Muscle of leg (tissue), 16 donors: Measurements from ENCODE around the gene KIAA0232. TPM values are rescaled to one million over a fixed set of nuclear protein-coding genes. Genes with fewer than 3 reads are reported as not detected.

Experiments
- DNase-seq: peaks from one replicate; pipeline ENCODE4 v3.0.0; 2013
- H3K27ac ChIP-seq: one replicate; pipeline ENCODE4 v1.5.1; 2013; ENCODE audit warnings: mild to moderate bottlenecking, low read length, control low read depth
- H3K27me3 ChIP-seq: one replicate; pipeline ENCODE4 v1.6.1; 2013; ENCODE audit warnings: low read length; ENCODE audit not compliant: control insufficient read depth, insufficient read depth
- H3K36me3 ChIP-seq: one replicate; pipeline ENCODE4 v1.6.1; 2013; ENCODE audit warnings: low read length; ENCODE audit not compliant: control insufficient read depth, insufficient read depth
- H3K4me1 ChIP-seq: one replicate; pipeline ENCODE4 v1.6.1; 2013; ENCODE audit warnings: low read length; ENCODE audit not compliant: control insufficient read depth, insufficient read depth
- H3K4me3 ChIP-seq: one replicate; pipeline ENCODE4 v1.5.1; 2013; ENCODE audit warnings: low read length, control low read depth
- H3K9me3 ChIP-seq: replicated peaks from 2 replicates; pipeline ENCODE4 v1.6.1; 2013; ENCODE audit warnings: low read depth, low read length; ENCODE audit not compliant: control insufficient read depth
- WGBS: methylation state at CpG from one replicate; pipeline ENCODE4 v1.1.5; 2013; ENCODE audit warnings: missing lambda C conversion rate; ENCODE audit not compliant: insufficient coverage; 5-methylcytosine and 5-hydroxymethylcytosine counted together
- long read RNA-seq, 11 donors: transcript quantifications; one replicate each; lab custom pipeline, GENCODE V29; 2026
- polyA plus RNA-seq, 8 donors: library from polyadenylated mRNA; unstranded; fragments of 120-200 nt; gene quantifications; one replicate each; pipeline versions ENCODE4 v1.2.1 to v1.2.3, GENCODE V29; 2013; ENCODE audit warnings: inconsistent platforms in 1 of 8, low replicate concordance in 1 of 8; ENCODE audit not compliant: insufficient read length in 8 of 8, insufficient read depth in 1 of 8
- total RNA-seq: library from RNA; stranded (reverse); fragments of 120-200 nt; gene quantifications from one replicate; pipeline ENCODE4 v1.2.4, GENCODE V29; 2013

KIAA0232 gene, protein sequence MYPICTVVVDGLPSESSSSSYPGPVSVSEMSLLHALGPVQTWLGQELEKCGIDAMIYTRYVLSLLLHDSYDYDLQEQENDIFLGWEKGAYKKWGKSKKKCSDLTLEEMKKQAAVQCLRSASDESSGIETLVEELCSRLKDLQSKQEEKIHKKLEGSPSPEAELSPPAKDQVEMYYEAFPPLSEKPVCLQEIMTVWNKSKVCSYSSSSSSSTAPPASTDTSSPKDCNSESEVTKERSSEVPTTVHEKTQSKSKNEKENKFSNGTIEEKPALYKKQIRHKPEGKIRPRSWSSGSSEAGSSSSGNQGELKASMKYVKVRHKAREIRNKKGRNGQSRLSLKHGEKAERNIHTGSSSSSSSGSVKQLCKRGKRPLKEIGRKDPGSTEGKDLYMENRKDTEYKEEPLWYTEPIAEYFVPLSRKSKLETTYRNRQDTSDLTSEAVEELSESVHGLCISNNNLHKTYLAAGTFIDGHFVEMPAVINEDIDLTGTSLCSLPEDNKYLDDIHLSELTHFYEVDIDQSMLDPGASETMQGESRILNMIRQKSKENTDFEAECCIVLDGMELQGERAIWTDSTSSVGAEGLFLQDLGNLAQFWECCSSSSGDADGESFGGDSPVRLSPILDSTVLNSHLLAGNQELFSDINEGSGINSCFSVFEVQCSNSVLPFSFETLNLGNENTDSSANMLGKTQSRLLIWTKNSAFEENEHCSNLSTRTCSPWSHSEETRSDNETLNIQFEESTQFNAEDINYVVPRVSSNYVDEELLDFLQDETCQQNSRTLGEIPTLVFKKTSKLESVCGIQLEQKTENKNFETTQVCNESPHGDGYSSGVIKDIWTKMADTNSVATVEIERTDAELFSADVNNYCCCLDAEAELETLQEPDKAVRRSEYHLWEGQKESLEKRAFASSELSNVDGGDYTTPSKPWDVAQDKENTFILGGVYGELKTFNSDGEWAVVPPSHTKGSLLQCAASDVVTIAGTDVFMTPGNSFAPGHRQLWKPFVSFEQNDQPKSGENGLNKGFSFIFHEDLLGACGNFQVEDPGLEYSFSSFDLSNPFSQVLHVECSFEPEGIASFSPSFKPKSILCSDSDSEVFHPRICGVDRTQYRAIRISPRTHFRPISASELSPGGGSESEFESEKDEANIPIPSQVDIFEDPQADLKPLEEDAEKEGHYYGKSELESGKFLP (N-terminal part only)
- total RNA-seq (16.9 TPM), polyA plus RNA-seq (10 to 100 TPM; 12.3 to 23.3 (median 20.6) TPM)
- long read RNA-seq, donor 1, result 0 reads
- long read RNA-seq, donor 2, result 0 reads
- long read RNA-seq, donor 3, partial matches to known transcripts, result 7 of 8 reads
- long read RNA-seq, donor 3, other reads (novel, unspliced or antisense), result 0 of 8 reads
- long read RNA-seq, donor 4, partial matches to known transcripts, result 0 of 1 reads
- long read RNA-seq, donor 4, other reads (novel, unspliced or antisense), result 0 of 1 reads
- long read RNA-seq, donor 5, partial matches to known transcripts, result 25 of 28 reads
- long read RNA-seq, donor 5, other reads (novel, unspliced or antisense), result 0 of 28 reads
- long read RNA-seq, donor 6, full-length matches to known transcripts, result 2 of 2 reads
- long read RNA-seq, donor 6, partial matches to known transcripts, result 0 of 2 reads
- long read RNA-seq, donor 6, other reads (novel, unspliced or antisense), result 0 of 2 reads
- long read RNA-seq, donor 7, partial matches to known transcripts, result 0 of 2 reads
- long read RNA-seq, donor 7, other reads (novel, unspliced or antisense), result 0 of 2 reads
- long read RNA-seq, donor 8, partial matches to known transcripts, result 12 of 12 reads
- long read RNA-seq, donor 8, other reads (novel, unspliced or antisense), result 0 of 12 reads
- long read RNA-seq, donor 9, result 0 reads
- long read RNA-seq, donor 10, result 0 reads
- long read RNA-seq, donor 11, result 0 reads

DNA sequence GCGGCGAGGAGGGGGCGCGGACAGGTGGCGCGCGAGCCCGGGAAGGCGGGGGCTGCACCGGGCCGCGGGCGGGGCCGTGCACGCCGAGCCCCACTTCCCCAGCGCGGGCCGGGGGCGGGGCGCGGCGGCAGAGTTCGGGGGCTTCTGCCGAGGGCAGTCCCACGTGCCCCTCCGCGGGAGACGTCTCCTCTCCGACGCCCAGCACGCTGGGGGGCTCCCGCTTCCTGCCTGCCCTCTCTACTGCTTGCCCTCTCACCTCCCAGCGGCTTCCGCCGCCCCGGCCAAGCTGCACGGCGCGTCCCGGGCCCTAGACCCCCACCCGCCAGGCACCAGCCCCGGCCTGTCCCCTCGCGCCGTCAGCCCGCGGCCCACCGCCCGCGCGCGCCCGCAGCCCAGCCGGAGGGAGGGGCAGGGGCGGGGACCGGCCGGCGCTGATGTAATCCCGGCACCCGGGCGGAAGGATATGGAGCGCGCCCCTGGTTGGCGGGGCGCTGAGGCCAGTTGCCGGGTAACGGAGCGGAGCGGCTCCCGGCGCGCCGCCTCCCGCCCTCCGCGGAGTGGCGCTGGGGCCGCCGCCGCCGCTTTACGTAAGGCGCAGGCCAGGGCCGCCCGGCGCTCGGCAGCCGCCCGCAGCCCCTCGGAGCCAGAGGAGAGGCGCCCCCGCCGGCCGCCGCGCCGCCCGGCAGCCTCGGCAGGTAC lies at the start of gene KIAA0232:
KIAA0232 (plus strand) TSS at position 581 of the 699 bp plus-strand sequence. CDS start 41,727 bp downstream, outside the sequence.
- H3K27me3 ChIP-seq, result no peaks in the 10 kb centered on the region
- peaks cover 10% of the 10 kb centered on the region for H3K4me1 ChIP-seq
- no peaks in the 10 kb centered on the region for H3K36me3 ChIP-seq
- peak within 1 kb of the TSS; percentile 95 for H3K4me3 ChIP-seq
- peak within 1 kb of the TSS; percentile 98 for H3K27ac ChIP-seq
- WGBS, result under 1% methylated on average over 97 of the region's 100 CpGs
- H3K9me3 ChIP-seq, result no peaks in the 10 kb centered on the region
- peak; percentile 98 for DNase-seq

DNA sequence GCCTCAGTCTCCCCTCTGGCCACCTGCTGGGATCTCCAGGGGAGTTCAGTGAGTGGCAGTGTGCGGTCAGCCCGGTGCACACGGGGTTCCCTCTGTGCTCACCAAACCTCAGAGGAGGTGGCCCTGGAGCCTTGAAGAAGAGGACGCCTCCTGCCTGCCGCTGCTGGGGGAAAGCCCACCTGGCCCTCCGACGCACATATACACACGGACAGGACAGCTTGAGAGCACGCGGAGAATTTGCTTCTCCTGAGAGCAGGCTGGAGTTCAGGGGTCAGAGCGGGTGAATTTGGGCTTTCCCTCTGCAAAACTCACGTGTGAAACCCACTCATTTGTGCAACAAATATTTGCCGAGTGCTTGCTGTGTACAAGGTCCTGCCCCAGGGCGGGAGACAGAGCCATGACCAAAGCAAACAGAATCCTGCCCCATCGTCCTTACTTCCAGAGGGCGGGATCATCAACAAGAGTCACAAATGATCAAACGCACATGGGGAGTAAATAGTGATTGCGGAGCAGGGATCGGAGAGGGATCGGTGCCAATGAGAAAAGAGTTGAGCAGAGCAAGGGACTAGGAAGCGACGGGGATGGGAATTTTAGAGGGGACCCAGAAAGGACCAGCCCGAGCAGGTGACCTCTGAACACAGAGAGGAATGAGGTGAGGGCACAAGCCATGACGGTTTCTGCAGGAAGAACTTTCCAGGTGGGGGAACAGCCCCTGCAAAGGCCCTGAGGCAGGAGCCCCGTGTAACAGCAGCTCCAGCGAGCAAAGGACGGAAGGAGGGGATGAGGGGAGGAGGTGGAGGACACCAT lies 49.0 kb upstream of the KIAA0232 start:
- no peak overlapping the region for H3K27ac ChIP-seq
- H3K4me1 ChIP-seq, result peaks cover 5% of the 10 kb centered on the region
- peaks cover 8% of the 10 kb centered on the region for H3K27me3 ChIP-seq
- H3K9me3 ChIP-seq, result no peaks in the 10 kb centered on the region
- H3K36me3 ChIP-seq, result no peaks in the 10 kb centered on the region
- DNase-seq, result no peak
- WGBS, result 80% methylated on average over 22 of the region's 27 CpGs
- no peak overlapping the region for H3K4me3 ChIP-seq

DNA sequence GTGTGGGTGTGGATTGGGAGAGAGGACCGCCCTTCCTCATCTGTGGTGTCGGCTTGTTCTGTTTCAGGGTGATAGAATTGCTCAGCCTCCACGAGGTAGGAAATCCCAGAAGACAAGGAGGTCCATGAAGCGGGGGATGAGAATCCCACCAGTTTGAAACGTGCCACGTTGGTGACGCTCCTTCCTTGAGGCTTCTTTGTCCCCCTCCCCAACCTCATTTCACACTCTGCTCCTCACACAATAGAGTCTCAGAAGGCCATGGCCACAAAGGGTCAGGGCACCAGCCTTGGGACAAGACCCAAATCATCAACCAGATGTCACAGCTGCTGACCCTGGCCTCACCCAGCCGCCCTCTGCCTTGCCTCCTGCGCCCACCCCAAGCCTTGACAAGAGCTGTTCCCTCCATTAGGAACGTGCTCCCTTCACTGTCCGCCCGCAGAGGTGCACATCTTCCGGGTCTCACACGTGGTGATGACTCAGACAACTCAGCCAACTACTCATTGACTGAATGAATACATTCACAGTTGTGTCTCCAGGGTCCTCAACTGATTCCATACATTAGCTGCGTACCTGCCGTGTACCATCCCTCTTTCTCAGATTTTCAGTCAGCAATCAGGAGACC lies 48.3 kb upstream of the KIAA0232 start:
- 78% methylated on average over 10 of the region's 16 CpGs for WGBS

DNA sequence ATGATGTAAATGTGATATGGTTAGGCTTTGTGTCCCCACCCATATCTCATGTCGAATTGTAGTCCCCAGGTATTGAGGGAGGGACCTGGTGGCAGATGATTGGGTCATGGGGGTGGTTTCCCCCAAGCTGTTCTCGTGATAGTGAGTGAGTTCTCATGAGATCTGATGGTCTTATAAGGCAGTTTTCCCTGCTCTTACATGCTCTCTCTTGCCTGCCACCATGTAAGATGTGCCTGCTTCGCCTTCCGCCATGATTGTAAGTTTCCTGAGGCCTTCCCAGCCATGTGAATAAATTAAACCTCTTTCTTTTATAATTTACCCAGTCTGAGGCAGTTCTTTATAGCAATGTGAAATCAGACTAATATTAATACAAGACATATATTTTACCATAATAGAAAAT lies 42.6 kb upstream of the KIAA0232 start:
- H3K27me3 ChIP-seq, result peaks cover 2% of the 10 kb centered on the region
- H3K36me3 ChIP-seq, result no peaks in the 10 kb centered on the region
- no peak overlapping the region for H3K27ac ChIP-seq
- WGBS, result no CpG with 5 or more reads among the region's 4 CpGs
- no peaks in the 10 kb centered on the region for H3K4me1 ChIP-seq
- H3K9me3 ChIP-seq, result no peaks in the 10 kb centered on the region
- H3K4me3 ChIP-seq, result no peak overlapping the region
- no peak for DNase-seq

More for the DNA sequence above, 48.3 kb upstream of the KIAA0232 start:
- Histone ChIP-seq H3K4me3 (no peak overlapping the region), H3K27me3 (peaks cover 8% of the 10 kb centered on the region), H3K9me3 (no peaks in the 10 kb centered on the region), H3K27ac (no peak overlapping the region), H3K36me3 (no peaks in the 10 kb centered on the region), H3K4me1 (peaks cover 5% of the 10 kb centered on the region)
- DNase-seq, result no peak

DNA sequence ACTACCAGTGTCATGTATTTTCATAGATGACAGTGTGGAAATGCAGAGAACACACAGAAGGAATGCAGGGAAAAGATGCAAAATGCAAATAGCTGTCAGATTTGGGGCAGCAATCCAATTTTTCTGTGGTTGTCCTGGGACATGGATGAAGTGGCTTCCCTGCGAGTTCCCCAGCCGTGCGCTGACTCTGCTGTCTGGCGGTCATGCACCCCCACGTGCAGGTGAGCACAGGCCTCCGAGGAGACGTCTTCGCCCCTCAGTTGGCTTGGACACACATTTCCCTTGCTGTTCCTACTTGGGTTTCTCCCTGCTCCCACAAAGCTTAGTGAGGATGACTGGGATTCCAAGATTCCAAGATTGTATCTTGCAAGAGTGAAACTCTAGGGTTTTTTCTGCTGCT lies 42.2 kb upstream of the KIAA0232 start:
- Histone ChIP-seq H3K27ac (no peak overlapping the region), H3K4me1 (no peaks in the 10 kb centered on the region), H3K36me3 (no peaks in the 10 kb centered on the region), H3K27me3 (peaks cover 1% of the 10 kb centered on the region), H3K4me3 (no peak overlapping the region), H3K9me3 (no peaks in the 10 kb centered on the region)
- WGBS, result 52% methylated on average over 8 of the region's 8 CpGs
- no peak for DNase-seq

DNA sequence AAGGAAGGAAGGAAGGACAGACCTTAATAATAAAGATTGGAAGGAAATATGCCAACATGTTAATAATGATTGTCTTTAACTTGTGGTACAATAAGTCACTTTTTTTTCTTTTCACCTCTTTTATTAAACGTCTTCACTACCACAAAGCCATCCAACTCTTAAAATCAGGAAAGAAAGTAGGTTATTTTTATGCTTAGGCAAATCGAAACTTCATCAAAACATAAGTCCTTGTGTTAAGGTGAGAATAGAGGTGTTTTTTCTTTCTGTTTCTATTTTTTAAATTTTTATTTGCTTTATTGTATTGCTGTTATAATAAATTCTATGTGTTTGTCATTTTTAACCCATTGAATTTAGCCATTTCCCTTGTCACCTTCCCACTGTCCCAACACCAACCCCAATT lies 40.0 kb upstream of the KIAA0232 start:
- WGBS, result no CpG with 5 or more reads among the region's 2 CpGs
- DNase-seq, result no peak
- H3K4me3 ChIP-seq, result no peak overlapping the region
- no peaks in the 10 kb centered on the region for H3K36me3 ChIP-seq
- H3K9me3 ChIP-seq, result no peaks in the 10 kb centered on the region
- H3K27me3 ChIP-seq, result no peaks in the 10 kb centered on the region
- no peak overlapping the region for H3K27ac ChIP-seq
- H3K4me1 ChIP-seq, result peaks cover 12% of the 10 kb centered on the region

DNA sequence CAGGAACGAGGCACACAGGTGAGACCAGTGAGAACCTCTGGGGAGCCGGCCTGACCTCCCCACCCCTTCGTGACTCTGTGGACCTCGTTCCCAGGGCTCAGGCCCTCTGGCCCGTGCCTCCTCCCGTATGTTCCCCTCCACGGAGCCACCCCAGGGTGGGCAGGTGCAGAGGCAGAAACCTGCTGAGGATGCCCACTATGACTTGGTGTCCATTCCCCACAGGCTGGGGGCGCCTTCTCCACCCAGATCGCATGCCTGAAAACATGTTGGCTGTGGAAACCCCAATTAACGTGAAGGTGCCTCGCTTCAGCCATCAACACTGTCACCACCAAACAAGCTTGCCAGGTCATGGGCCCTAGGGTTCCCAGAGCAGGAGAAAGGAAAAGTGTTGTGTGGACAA lies 39.5 kb upstream of the KIAA0232 start:
- Histone ChIP-seq H3K4me1 (peaks cover 16% of the 10 kb centered on the region), H3K9me3 (no peaks in the 10 kb centered on the region), H3K4me3 (no peak overlapping the region), H3K36me3 (no peaks in the 10 kb centered on the region), H3K27ac (no peak overlapping the region), H3K27me3 (no peaks in the 10 kb centered on the region)
- 63% methylated on average over 8 of the region's 11 CpGs for WGBS
- no peak for DNase-seq

DNA sequence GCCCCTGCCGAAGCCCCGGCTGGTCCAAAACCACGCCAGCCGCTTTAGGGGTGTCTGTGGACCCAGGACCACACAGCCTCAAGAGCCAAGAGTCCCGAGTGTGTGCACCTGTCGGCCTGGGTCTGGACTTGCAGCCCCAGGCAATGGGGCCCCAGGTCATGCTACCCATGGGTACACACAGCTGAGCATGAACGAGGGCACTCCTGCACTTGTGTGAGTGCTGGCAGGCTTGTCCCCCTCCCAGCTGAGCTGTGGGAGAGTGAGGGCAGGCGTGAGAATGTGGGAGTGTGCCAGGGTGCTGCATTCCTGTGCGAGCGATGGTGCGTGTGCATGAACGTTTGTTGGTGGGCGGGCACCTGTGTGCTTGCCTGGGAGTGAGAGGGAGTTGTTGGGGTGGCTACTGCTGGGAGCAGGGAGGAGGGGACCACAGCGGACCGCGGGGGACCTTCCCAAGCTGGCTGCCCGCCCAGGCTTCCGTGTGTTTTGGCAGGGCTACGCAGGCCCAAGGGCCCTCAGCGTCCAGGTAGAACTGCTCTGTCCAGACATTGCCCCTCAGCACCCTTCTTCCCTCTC lies 35.7 kb upstream of the KIAA0232 start:
- Histone ChIP-seq H3K4me3 (no peak overlapping the region), H3K4me1 (peaks cover 38% of the 10 kb centered on the region), H3K27me3 (no peaks in the 10 kb centered on the region), H3K36me3 (no peaks in the 10 kb centered on the region), H3K9me3 (no peaks in the 10 kb centered on the region), H3K27ac (no peak overlapping the region)
- no peak for DNase-seq
- WGBS, result 53% methylated on average over 16 of the region's 20 CpGs
